ENCODE measurements around the gene WEE1.
"Not testable (repeated sequence)": the region's sequence is repeated elsewhere in the genome, so short reads cannot be mapped to it uniquely, and the experiment has no call there.

Gene WEE1

DNA sequence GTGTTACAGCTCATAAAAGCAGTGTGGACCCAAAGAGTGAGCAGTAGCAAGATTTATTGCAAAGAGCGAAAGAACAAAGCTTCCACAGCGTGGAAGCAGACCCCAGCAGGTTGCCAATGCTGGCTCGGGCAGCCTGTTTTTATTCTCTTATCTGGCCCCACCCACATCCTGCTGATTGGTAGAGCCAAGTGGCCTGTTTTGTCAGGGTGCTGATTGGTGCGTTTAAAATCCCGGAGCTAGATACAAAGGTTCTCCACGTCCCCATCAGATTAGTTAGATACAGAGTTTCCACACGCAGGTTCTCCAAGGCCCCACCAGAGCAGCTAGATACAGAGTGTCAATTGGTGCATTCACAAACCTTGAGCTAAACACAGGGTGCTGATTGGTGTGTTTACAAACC, 48.9 kb downstream of the WEE1 start:
- not testable (repeated sequence) for DNase-seq (ENCODE audit: low read depth in 2 of 2)

DNA sequence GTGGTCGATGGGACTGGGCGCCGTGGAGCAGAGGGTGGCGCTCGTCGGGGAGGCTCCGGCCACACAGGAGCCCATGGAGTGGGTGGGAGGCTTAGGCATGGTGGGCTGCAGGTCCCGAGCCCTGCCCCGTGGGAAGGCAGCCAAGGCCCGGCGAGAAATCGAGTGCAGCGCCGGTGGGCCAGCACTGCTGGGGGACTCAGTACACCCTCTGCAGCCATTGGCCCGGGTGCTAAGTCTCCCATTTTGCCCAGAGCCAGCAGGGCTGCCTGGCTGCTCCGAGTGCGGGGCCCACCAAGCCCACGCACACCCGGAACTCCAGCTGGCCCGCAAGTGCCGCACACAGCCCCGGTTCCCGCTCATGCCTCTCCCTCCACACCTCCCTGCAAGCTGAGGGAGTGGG, 49.6 kb downstream of the WEE1 start:
- DNase-seq (ENCODE audit: low read depth in 2 of 2): not testable (repeated sequence)

DNA sequence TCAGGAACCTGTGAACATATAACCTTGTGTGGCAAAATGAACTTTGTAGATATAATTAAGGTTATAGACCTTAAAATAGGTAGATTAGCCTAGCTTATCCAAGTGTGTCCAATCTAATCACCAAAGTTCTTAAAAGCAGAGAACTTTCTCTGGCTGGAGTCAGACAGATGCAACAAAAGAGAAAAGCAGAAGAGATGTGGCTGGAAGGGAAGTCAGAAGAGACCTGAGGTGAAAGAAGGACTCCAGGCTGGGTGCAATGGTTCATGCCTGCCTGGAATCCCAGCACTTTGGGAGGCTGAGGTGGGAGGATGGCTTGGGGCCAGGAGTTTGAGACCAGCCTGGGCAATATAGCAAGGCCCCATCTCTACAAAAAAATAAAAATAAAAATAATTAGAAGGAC, 51.0 kb downstream of the WEE1 start:
- DNase-seq (ENCODE audit: low read depth in 2 of 2): no peak

DNA sequence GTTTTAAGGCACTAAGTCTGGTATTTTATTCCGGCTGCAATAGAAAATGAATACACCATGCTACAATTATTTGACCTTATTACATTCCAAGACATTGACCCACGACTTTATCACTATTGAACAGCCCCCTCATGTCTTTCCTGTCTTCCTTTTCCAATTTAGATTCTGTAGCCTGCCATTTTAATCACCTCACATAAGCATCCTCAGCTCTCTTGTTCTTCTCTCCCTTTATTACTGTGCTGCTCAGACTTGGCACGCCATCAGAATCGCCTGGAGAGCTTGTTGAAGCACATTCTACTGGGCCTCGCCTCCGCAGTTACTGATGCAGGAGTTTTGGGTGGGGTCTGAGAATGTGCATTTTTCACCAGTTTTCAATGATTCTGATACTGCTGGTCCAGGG, 51.7 kb downstream of the WEE1 start:
- no peak for DNase-seq (ENCODE audit: low read depth in 2 of 2)

DNA sequence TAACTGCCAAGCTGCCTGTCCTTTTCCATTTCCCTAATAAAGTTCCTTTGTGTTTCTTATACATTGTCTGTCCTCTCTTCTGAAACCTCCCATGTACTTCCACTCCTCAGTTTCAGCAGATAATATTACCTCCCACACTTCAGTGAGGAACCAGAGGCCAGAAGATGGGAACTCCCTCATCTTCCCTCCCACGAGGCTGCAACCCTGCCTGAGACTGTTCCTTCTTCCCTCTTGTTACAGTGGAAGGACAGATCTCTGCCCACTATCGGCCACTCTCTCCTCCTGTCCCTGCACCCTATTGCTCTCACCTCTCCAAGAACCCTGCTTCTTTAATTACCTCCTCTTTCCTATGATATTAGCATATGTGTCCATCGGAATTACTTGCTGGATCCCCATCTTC, 52.3 kb downstream of the WEE1 start:
- no peak for DNase-seq (ENCODE audit: low read depth in 2 of 2)

DNA sequence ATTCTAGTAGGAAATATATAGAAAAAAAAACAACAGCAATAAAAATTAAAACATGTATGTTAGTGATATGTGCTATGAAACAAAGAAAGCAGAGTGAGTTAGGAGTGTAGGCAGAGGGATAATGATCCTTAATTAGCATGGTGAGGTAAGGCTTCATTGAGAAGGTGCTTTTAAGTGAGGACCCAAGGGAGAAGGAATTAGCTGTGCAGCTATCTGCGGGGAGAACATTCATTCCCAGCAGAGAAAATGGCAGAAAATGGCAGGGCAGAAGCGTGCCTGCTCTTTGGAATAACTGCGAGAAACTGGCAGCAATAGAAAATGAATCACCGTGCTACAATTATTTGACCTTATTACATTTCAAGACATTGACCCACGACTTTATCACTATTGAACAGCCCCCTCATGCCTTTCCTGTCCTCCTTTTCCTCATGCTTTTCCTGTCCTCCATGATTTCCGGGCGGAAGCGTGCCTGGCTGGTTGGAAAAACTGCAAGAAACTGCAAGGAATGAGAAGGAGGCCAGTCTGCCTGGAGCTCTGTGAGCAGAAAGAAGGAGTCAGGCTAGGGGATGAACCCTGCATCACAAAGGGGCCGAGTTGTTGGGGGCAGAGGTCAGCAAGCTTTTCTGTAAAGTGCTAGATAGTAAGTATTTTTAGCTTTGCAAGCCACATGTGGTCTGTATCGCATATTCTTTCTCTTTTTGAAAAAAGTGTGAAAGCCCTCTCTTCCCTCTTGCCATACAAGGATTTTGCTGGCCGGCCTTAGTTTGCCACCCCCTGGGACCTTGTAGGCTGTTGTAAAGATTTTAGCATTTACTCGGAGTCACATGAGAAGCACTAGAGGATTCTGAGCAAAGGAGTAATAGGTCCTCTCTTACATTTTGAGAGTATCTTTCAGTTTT, 53.3 kb downstream of the WEE1 start:
- DNase-seq (ENCODE audit: low read depth in 2 of 2): no peak

DNA sequence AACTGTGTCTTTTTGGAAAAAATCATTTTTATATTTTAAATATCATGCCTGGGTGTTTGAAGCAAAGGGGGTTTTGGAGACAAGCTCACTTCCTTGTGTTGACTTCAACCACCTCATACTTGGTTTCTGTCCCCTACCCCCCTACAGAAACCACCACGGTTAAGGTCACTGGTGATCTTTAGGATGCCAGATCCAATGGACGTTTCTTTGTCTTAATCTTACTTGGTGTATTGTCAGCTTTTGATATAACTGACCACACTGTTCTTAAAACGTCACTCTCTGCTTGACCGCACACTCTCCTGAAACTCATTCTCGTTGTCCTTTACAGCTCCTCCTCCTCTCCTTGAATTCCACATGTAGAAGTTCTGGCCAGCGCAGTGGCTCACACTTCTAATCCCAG, 55.6 kb downstream of the WEE1 start:
- no peak for DNase-seq (ENCODE audit: low read depth in 2 of 2)

DNA sequence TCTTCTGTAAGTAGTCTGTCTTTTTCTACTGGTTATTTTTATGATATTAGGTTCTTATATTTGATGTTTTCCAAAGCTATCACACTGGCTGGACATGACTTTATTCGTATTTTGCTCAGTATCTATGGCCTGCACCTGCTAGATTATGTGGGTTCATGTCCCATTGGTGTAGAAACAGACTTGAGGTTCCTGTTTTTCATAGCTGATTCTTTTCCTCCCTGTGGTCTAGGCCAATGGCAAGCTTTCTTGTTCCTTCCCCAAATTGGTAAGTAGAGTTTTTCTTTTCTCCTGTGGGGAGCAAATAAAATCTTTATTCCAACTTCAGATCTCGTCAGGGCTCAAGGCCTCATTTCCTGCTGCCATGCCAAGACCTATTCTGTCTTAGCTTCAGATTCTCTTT, 60.2 kb downstream of the WEE1 start:
- no peak for DNase-seq (ENCODE audit: low read depth in 2 of 2)

DNA sequence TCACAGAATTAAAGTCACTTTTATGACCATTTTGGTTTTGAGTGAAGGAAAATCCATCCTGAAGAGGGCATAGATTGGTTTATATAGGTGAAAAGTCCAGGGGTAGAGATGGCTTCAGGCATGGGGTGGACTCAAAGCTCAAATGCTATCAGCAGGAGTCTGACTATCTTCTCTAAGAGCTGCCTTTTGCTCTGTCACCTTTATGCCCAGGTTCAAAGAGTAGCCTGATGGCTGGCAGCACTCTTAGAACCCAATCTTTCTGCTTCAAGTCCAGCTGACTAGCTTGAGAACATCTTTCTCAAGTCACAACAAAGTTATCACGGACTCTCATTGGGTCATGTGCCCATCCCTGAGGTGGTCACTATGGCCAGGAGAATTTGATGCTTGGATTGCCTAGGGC, 63.2 kb downstream of the WEE1 start:
- DNase-seq (ENCODE audit: low read depth in 2 of 2): no peak

DNA sequence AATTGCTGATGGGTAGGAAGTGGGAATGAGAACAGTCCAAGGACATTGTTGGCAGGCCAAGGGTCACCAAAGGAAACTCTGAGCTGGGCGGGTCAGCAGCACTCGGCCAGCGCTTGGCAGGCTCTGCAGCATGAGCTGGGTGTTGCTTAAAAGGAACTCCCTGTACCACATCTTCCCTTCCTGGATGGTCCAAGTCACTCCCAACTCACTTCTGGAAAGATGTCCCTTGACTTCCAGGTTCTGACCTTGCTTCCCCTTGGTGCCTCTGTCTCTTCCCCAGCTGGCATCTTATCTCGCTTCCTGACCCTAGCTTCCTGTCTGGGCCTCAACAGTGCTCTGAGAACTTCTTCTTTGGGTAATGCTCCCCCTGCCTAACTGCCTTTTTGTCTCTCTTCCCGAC, 65.6 kb downstream of the WEE1 start:
- DNase-seq (ENCODE audit: low read depth in 2 of 2): no peak

Measured in stimulated activated CD4-positive, alpha-beta T cell treated with anti-CD3 and anti-CD28 coated beads, Interleukin-1b, Interleukin-23, amount 100 ng/mL, for 1 hour (primary cell).